Esophagus squamous epithelium (tissue), 5 donors: ENCODE data around the gene SORCS1. TPM values are rescaled to one million over a fixed set of nuclear protein-coding genes. Genes with fewer than 3 reads are reported as not detected.

ENCODE experiments used
- DNase-seq: peaks from one replicate; lab custom pipeline; 2025; lab: John Stamatoyannopoulos, UW
- H3K27ac ChIP-seq, 4 donors: fragments of 200-600 bp; sonication (generic); one replicate each; pipeline ENCODE4 v1.5.1; 2016 to 2019; ENCODE audit warnings: mild to moderate bottlenecking in 1 of 4
- H3K27me3 ChIP-seq, 4 donors: fragments of 200-600 bp; sonication (generic); 1 replicate in 3 of 4; 2 replicates in 1 of 4; pipeline versions ENCODE4 v1.5.1 to v1.6.0; 2017 to 2021; ENCODE audit warnings: antibody characterized with exemption in 1 of 4
- H3K36me3 ChIP-seq, 3 donors: fragments of 200-600 bp; sonication (generic); one replicate each; pipeline ENCODE4 v1.5.1; 2016 to 2019
- H3K4me1 ChIP-seq, 3 donors: fragments of 200-600 bp; sonication (generic); one replicate each; pipeline ENCODE4 v1.5.1; 2017 to 2019
- H3K4me3 ChIP-seq, 4 donors: fragments of 200-600 bp; sonication (generic); 1 replicate in 3 of 4; 2 replicates in 1 of 4; pipeline ENCODE4 v1.5.1; 2016 to 2019; ENCODE audit warnings: mild to moderate bottlenecking in 2 of 4, moderate library complexity in 1 of 4
- H3K9me3 ChIP-seq, 3 donors: fragments of 200-600 bp; sonication (generic); one replicate each; pipeline ENCODE4 v1.5.1; 2016 to 2019
- CTCF ChIP-seq, 6 experiments: fragments of 450-650 bp in 4 of 6; fragments of 200-600 bp in 2 of 6; sonication (generic) in 2 of 6; IDR thresholded peaks; one replicate each; pipeline ENCODE4 v1.5.1; 2016 to 2019; ENCODE audit warnings: antibody characterized with exemption in 6 of 6, mild to moderate bottlenecking in 4 of 6, moderate library complexity in 4 of 6
- POLR2A ChIP-seq, 4 donors: fragments of 450-650 bp; IDR thresholded peaks; one replicate each; pipeline ENCODE4 v1.6.1; 2017; ENCODE audit warnings: antibody characterized with exemption in 4 of 4, mild to moderate bottlenecking in 4 of 4, moderate library complexity in 3 of 4
- WGBS, 2 donors: methylation state at CpG; one replicate each; pipeline ENCODE4 v1.1.5; 2018; 5-methylcytosine and 5-hydroxymethylcytosine counted together
- intact Hi-C: fragments of 100-400 bp; cut with DNase I; formaldehyde crosslinking; loops from one replicate; pipeline ENCODE4 v1.15.0; 2022
- total RNA-seq, 4 donors: library from RNA; depleted of rRNA; stranded (reverse); fragments of >200 nt; gene quantifications; one replicate each; pipeline ENCODE4 v1.1.0, GENCODE V29; 2016
- donor health status: DM: yes; HTN: yes; CAD: no.

Gene SORCS1
- total RNA-seq, 4 donors from 2014 or later: 0.88 to 4.8 (median 1.4) TPM; not detected in 1

GRCh38 chr10:107141524-107142061 lies 22.9 kb downstream of the SORCS1 start:
- DNase-seq: no peak
- Histone ChIP-seq H3K27me3 (no peaks in the 10 kb centered on the region), H3K9me3 (no peaks in the 10 kb centered on the region), H3K27ac (no peak overlapping the region), H3K4me1 (no peaks in the 10 kb centered on the region), H3K36me3 (no peaks in the 10 kb centered on the region), H3K4me3 (no peak overlapping the region)
- TF ChIP-seq POLR2A (IDR thresholded peaks at IDR 0.05): no peak
- no peak for TF ChIP-seq CTCF (IDR thresholded peaks at IDR 0.05)
- intact Hi-C loops: no loop called here
- WGBS, 2 donors: 42 to 52% methylated on average over 2 of the region's 2 CpGs

GRCh38 chr10:107139237-107139636 lies 25.3 kb downstream of the SORCS1 start:
- TF ChIP-seq CTCF (IDR thresholded peaks at IDR 0.05) (no peak), POLR2A (IDR thresholded peaks at IDR 0.05) (no peak)
- no peaks in the 10 kb centered on the region for H3K27me3 ChIP-seq

GRCh38 chr10:107133656-107134055 lies 30.9 kb downstream of the SORCS1 start:
- H3K27ac ChIP-seq: no peak overlapping the region
- TF ChIP-seq CTCF (IDR thresholded peaks at IDR 0.05): no peak
- no peak for TF ChIP-seq POLR2A (IDR thresholded peaks at IDR 0.05)
- H3K4me1 ChIP-seq: no peaks in the 10 kb centered on the region
- DNase-seq: no peak
- intact Hi-C loops: no loop called here
- 18 to 64% methylated on average over 1 of the region's 1 CpG for WGBS, 2 donors
- no peaks in the 10 kb centered on the region for H3K36me3 ChIP-seq
- no peaks in the 10 kb centered on the region for H3K9me3 ChIP-seq
- no peaks in the 10 kb centered on the region for H3K27me3 ChIP-seq
- H3K4me3 ChIP-seq: no peak overlapping the region

More at GRCh38 chr10:107139237-107139636, 25.3 kb downstream of the SORCS1 start:
- Histone ChIP-seq H3K27ac (no peak overlapping the region), H3K4me1 (no peaks in the 10 kb centered on the region), H3K4me3 (no peak overlapping the region), H3K9me3 (no peaks in the 10 kb centered on the region), H3K36me3 (no peaks in the 10 kb centered on the region)
- intact Hi-C loops: no loop called here
- DNase-seq: no peak

- H3K27ac ChIP-seq: no peak overlapping the region
- no peaks in the 10 kb centered on the region for H3K4me1 ChIP-seq
- intact Hi-C loops: no loop called here
- H3K36me3 ChIP-seq: no peaks in the 10 kb centered on the region
- H3K9me3 ChIP-seq: no peaks in the 10 kb centered on the region
- no peak for DNase-seq
- WGBS, 2 donors: 56 to 70% methylated on average over 6 of the region's 6 CpGs
- H3K27me3 ChIP-seq: no peaks in the 10 kb centered on the region
- TF ChIP-seq POLR2A (IDR thresholded peaks at IDR 0.05) (no peak), CTCF (IDR thresholded peaks at IDR 0.05) (no peak)
- H3K4me3 ChIP-seq: no peak overlapping the region
These were observed 35.5 kb downstream of the SORCS1 start for GRCh38 chr10:107129000-107129399.

GRCh38 chr10:107126512-107127065 lies 37.9 kb downstream of the SORCS1 start:
- WGBS, 2 donors: 53 to 71% methylated on average over 4 to 5 of the region's 5 CpGs
- H3K9me3 ChIP-seq: no peaks in the 10 kb centered on the region
- H3K4me3 ChIP-seq: no peak overlapping the region
- H3K4me1 ChIP-seq: no peaks in the 10 kb centered on the region
- TF ChIP-seq POLR2A (IDR thresholded peaks at IDR 0.05) (no peak), CTCF (IDR thresholded peaks at IDR 0.05) (no peak)
- no peaks in the 10 kb centered on the region for H3K27me3 ChIP-seq
- no peak for DNase-seq
- intact Hi-C loops: no loop called here
- H3K36me3 ChIP-seq: no peaks in the 10 kb centered on the region
- H3K27ac ChIP-seq: no peak overlapping the region
